M059J (cell line): ENCODE data around the gene ITGA1. TPM values are rescaled to one million over a fixed set of nuclear protein-coding genes. Genes with fewer than 3 reads are reported as not detected.
"Not testable (repeated sequence)": the region's sequence is repeated elsewhere in the genome, so short reads cannot be mapped to it uniquely, and the experiment has no call there.

Experiments
- DNase-seq: peaks from one replicate; pipeline ENCODE4 v3.0.0-alpha.2; 2012; ENCODE audit warnings: low read depth
- total RNA-seq: library from RNA; depleted of rRNA; stranded (reverse); fragments of >200 nt; shearing (Covaris generic); gene quantifications from 2 replicates; pipeline ENCODE4 v1.2.3, GENCODE V29; 2014

The ITGA1 gene
- total RNA-seq, 1 experiment from 2014 or later: 34.2 TPM

GRCh38 chr5:52864371-52864770, 76.7 kb downstream of the ITGA1 start:
- peak; percentile 71 for DNase-seq

GRCh38 chr5:52864884-52865283, 77.2 kb downstream of the ITGA1 start:
- DNase-seq: no peak

- DNase-seq: not testable (repeated sequence)
These were observed 78.3 kb downstream of the ITGA1 start for GRCh38 chr5:52865991-52866390.

GRCh38 chr5:52867809-52868208, 80.1 kb downstream of the ITGA1 start:
- peak; percentile 48 for DNase-seq

GRCh38 chr5:52868417-52868816, 80.7 kb downstream of the ITGA1 start:
- no peak for DNase-seq

- DNase-seq: no peak
These were observed 81.7 kb downstream of the ITGA1 start for GRCh38 chr5:52869391-52869790.

GRCh38 chr5:52870448-52870847, 82.7 kb downstream of the ITGA1 start:
- no peak for DNase-seq

- no peak for DNase-seq
These were observed 88.1 kb downstream of the ITGA1 start for GRCh38 chr5:52875827-52876226.

GRCh38 chr5:52876456-52876855, 88.7 kb downstream of the ITGA1 start:
- peak; percentile 24 for DNase-seq

- peak; percentile 81 for DNase-seq
These were observed 90.9 kb downstream of the ITGA1 start for GRCh38 chr5:52878656-52879055.

GRCh38 chr5:52880541-52880940, 92.8 kb downstream of the ITGA1 start:
- no peak for DNase-seq

GRCh38 chr5:52881468-52881867, 93.8 kb downstream of the ITGA1 start:
- no peak for DNase-seq

GRCh38 chr5:52883110-52883509, 95.4 kb downstream of the ITGA1 start:
- no peak for DNase-seq

- no peak for DNase-seq
These were observed 96.7 kb downstream of the ITGA1 start for GRCh38 chr5:52884453-52884852.

- DNase-seq: no peak
These were observed 97.9 kb downstream of the ITGA1 start for GRCh38 chr5:52885614-52886013.

GRCh38 chr5:52886206-52886605, 98.5 kb downstream of the ITGA1 start:
- no peak for DNase-seq

- DNase-seq: no peak
These were observed 99.3 kb downstream of the ITGA1 start for GRCh38 chr5:52887066-52887465.

GRCh38 chr5:52888363-52888762, 100.6 kb downstream of the ITGA1 start:
- no peak for DNase-seq

GRCh38 chr5:52892242-52892878, 104.6 kb downstream of the ITGA1 start:
- DNase-seq: no peak

GRCh38 chr5:52893105-52893504, 105.4 kb downstream of the ITGA1 start:
- DNase-seq: peak; percentile 53

- no peak for DNase-seq
These were observed 106.1 kb downstream of the ITGA1 start for GRCh38 chr5:52893863-52894262.

- DNase-seq: peak; percentile 17
These were observed 106.7 kb downstream of the ITGA1 start for GRCh38 chr5:52894451-52894850.

GRCh38 chr5:52895075-52895474, 107.4 kb downstream of the ITGA1 start:
- DNase-seq: no peak
